ENCODE data around the gene POMT1. TPM values are rescaled to one million over a fixed set of nuclear protein-coding genes. Genes with fewer than 3 reads are reported as not detected.

POMT1 gene
- total RNA-seq, 1 experiment from 2014 or later = 58.0 TPM

- in situ Hi-C loops (cut with HindIII; ENCODE audit: low pct_unique_long_range_greater_than_20kb, low sequenced_read_pairs) = no loop called here
- TF ChIP-seq REST (IDR thresholded peaks at IDR 0.05; ENCODE audit: insufficient read depth in 1 of 2, low read depth in 2 of 2, low read length in 1 of 2) (no peak), SIN3A (IDR thresholded peaks at IDR 0.05; ENCODE audit: borderline replicate concordance, insufficient read depth, low read depth, low read length) (no peak), TCF7L2 (IDR thresholded peaks at IDR 0.05; ENCODE audit: low read depth, low read length) (no peak), CTCF (IDR thresholded peaks at IDR 0.05) (no peak)
- Histone ChIP-seq H3K27ac (ENCODE audit: low read length) (no peak overlapping the region), H3K4me3 (ENCODE audit: low read depth in 2 of 2, low read length in 2 of 2) (no peak overlapping the region), H3K9me3 (ENCODE audit: control insufficient read depth, insufficient read depth, low read depth, low read length) (no peaks in the 10 kb centered on the region), H3K36me3 (ENCODE audit: control insufficient read depth, insufficient read depth, low read length) (peaks cover 22% of the 10 kb centered on the region), H3K27me3 (ENCODE audit: control insufficient read depth, insufficient read depth, low read length) (no peaks in the 10 kb centered on the region), H3K4me1 (ENCODE audit: control insufficient read depth, insufficient read depth, low read length) (no peaks in the 10 kb centered on the region)
- ATAC-seq (no peak), DNase-seq (ENCODE audit: low read depth, low spot score) (no peak)
- BruUV-seq (replicated peaks) = no TSS peak
- POLR2A ChIA-PET = no interaction called here
- CTCF ChIA-PET = no interaction called here
- intact Hi-C loops (cut with micrococcal nuclease; ENCODE audit: unreplicated experiment) = no loop called here
Observed at GRCh38 chr9:131482343-131483006, 20.2 kb upstream of the POMT1 start.

GRCh38 chr9:131483319-131484050, 19.2 kb upstream of the POMT1 start:
- Histone ChIP-seq H3K36me3 (ENCODE audit: control insufficient read depth, insufficient read depth, low read length) (peaks cover 22% of the 10 kb centered on the region), H3K9me3 (ENCODE audit: control insufficient read depth, insufficient read depth, low read depth, low read length) (no peaks in the 10 kb centered on the region), H3K27ac (ENCODE audit: low read length) (no peak overlapping the region), H3K4me1 (ENCODE audit: control insufficient read depth, insufficient read depth, low read length) (no peaks in the 10 kb centered on the region), H3K27me3 (ENCODE audit: control insufficient read depth, insufficient read depth, low read length) (no peaks in the 10 kb centered on the region), H3K4me3 (ENCODE audit: low read depth in 2 of 2, low read length in 2 of 2) (no peak overlapping the region)
- in situ Hi-C loops (cut with HindIII; ENCODE audit: low pct_unique_long_range_greater_than_20kb, low sequenced_read_pairs) = no loop called here
- ChIA-PET POLR2A (no interaction called here), CTCF (no interaction called here)
- ATAC-seq = no peak
- BruUV-seq (replicated peaks) = no TSS peak
- intact Hi-C loops (cut with micrococcal nuclease; ENCODE audit: unreplicated experiment) = no loop called here
- TF ChIP-seq REST (IDR thresholded peaks at IDR 0.05; ENCODE audit: insufficient read depth in 1 of 2, low read depth in 2 of 2, low read length in 1 of 2) (no peak), SIN3A (IDR thresholded peaks at IDR 0.05; ENCODE audit: borderline replicate concordance, insufficient read depth, low read depth, low read length) (no peak), POLR2AphosphoS5 (IDR thresholded peaks at IDR 0.05; ENCODE audit: low read depth, low read length) (no peak), CTCF (IDR thresholded peaks at IDR 0.05) (no peak), TCF7L2 (IDR thresholded peaks at IDR 0.05; ENCODE audit: low read depth, low read length) (no peak)
- no peak for DNase-seq (ENCODE audit: low read depth, low spot score)
